Natural killer cell (primary cell): ENCODE data around the gene SMIM12. TPM values are rescaled to one million over a fixed set of nuclear protein-coding genes. Genes with fewer than 3 reads are reported as not detected.

Source experiments
- ATAC-seq, 3 donors: fragments of 150-1000 bp in 2 of 3; fragments of 200-7000 bp in 1 of 3; cut with Tn5 transposase; 1 replicate in 1 of 3; 2 replicates in 2 of 3; pipeline ENCODE4 v1.10.0; 2021; ENCODE audit warnings: mild to moderate bottlenecking in 2 of 3, moderate library complexity in 2 of 3
- DNase-seq, 2 donors: peaks; one replicate each; pipeline versions ENCODE4 v3.0.0 to v3.0.0-alpha.2; 2013 to 2021; ENCODE audit warnings: mixed read lengths in 1 of 2
- H3K27ac ChIP-seq: one replicate; pipeline ENCODE4 v1.5.1; 2013; ENCODE audit warnings: mild to moderate bottlenecking, low read length
- H3K27me3 ChIP-seq: one replicate; pipeline ENCODE4 v1.6.1; 2013; ENCODE audit warnings: low read length; ENCODE audit not compliant: control insufficient read depth, insufficient read depth
- H3K36me3 ChIP-seq: one replicate; pipeline ENCODE4 v1.6.1; 2013; ENCODE audit warnings: low read length; ENCODE audit not compliant: control insufficient read depth, insufficient read depth
- H3K4me1 ChIP-seq: one replicate; pipeline ENCODE4 v1.6.1; 2013; ENCODE audit warnings: low read length; ENCODE audit not compliant: control insufficient read depth, insufficient read depth
- H3K4me3 ChIP-seq: one replicate; pipeline ENCODE4 v1.5.1; 2013; ENCODE audit warnings: low read length
- H3K9me3 ChIP-seq: one replicate; pipeline ENCODE4 v1.6.1; 2013; ENCODE audit warnings: low read length; ENCODE audit not compliant: control insufficient read depth, insufficient read depth
- H3K27ac Mint-ChIP-seq, 2 donors: one replicate each; pipeline ENCODE4 v1.8.0; 2022; ENCODE audit warnings: mild to moderate bottlenecking in 2 of 2, mixed read lengths in 2 of 2, moderate library complexity in 1 of 2
- H3K27me3 Mint-ChIP-seq, 2 donors: one replicate each; pipeline ENCODE4 v1.8.0; 2022; ENCODE audit warnings: low read depth in 2 of 2, mixed read lengths in 2 of 2
- H3K36me3 Mint-ChIP-seq: one replicate; pipeline ENCODE4 v1.8.0; 2022; ENCODE audit warnings: mixed read lengths
- H3K4me1 Mint-ChIP-seq, 2 donors: one replicate each; pipeline ENCODE4 v1.8.0; 2022; ENCODE audit warnings: mixed read lengths in 2 of 2
- H3K4me3 Mint-ChIP-seq: one replicate; pipeline ENCODE4 v1.8.0; 2022; ENCODE audit warnings: mild to moderate bottlenecking, moderate library complexity, mixed read lengths
- H3K9me3 Mint-ChIP-seq, 2 donors: one replicate each; pipeline ENCODE4 v1.8.0; 2022; ENCODE audit warnings: mixed read lengths in 2 of 2
- CTCF ChIP-seq: fragments of 200-600 bp; IDR thresholded peaks from one replicate; pipeline ENCODE4 v1.8.0; 2022; ENCODE audit warnings: antibody characterized with exemption
- WGBS: methylation state at CpG from one replicate; pipeline ENCODE4 v1.1.7; 2013; ENCODE audit warnings: missing lambda C conversion rate; ENCODE audit not compliant: insufficient coverage; 5-methylcytosine and 5-hydroxymethylcytosine counted together
- intact Hi-C: fragments of 100-400 bp; cut with micrococcal nuclease; formaldehyde crosslinking; loops from one replicate; pipeline ENCODE4 v1.14.2; 2022
- total RNA-seq, 4 donors: library from RNA; stranded (reverse); fragments of 120-200 nt in 1 of 4; gene quantifications; one replicate each; pipeline versions ENCODE4 v1.2.3 to v1.2.4, GENCODE V29; 2013 to 2022

The SMIM12 gene
- total RNA-seq, 3 donors from 2014 or later (not counting 1 experiment from before 2014, with no cell fraction given): 33.4 to 44.5 (median 36.5) TPM

GRCh38 chr1:34865981-34866761, 6.6 kb upstream of the SMIM12 start:
- peaks cover 34 to 41% of the 10 kb centered on the region in 2 donors for H3K4me1 Mint-ChIP-seq
- WGBS: 1% methylated on average over 81 of the region's 81 CpGs
- peak; percentile 99 for TF ChIP-seq CTCF

GRCh38 chr1:34865573-34865972, 6.0 kb upstream of the SMIM12 start:
- Histone ChIP-seq H3K9me3 (no peaks in the 10 kb centered on the region), H3K4me1 (peaks cover 44% of the 10 kb centered on the region), H3K4me3 (peak overlapping the region; percentile 76), H3K27ac (peak overlapping the region; percentile 86), H3K36me3 (no peaks in the 10 kb centered on the region), H3K27me3 (no peaks in the 10 kb centered on the region)
- ATAC-seq (no peak), DNase-seq (no peak)
- no peaks in the 10 kb centered on the region for H3K36me3 Mint-ChIP-seq
- 19% methylated on average over 25 of the region's 25 CpGs for WGBS
- intact Hi-C loops: loop anchor here (10.0 kb wide), 1 partner anchor 329 kb away; the partner anchor contains the start of gene SFPQ
- peak overlapping the region; percentile 55 for H3K4me3 Mint-ChIP-seq
- peaks cover 34 to 41% of the 10 kb centered on the region in 2 donors for H3K4me1 Mint-ChIP-seq
- no peaks in the 10 kb centered on the region for H3K27me3 Mint-ChIP-seq
- no peaks in the 10 kb centered on the region for H3K9me3 Mint-ChIP-seq
- peak overlapping the region in 1 of 2 donors; percentile 73 for H3K27ac Mint-ChIP-seq
- TF ChIP-seq CTCF: no peak

More at GRCh38 chr1:34865981-34866761, 6.6 kb upstream of the SMIM12 start:
- no peaks in the 10 kb centered on the region for H3K36me3 ChIP-seq
- Mint-ChIP-seq H3K9me3 (no peaks in the 10 kb centered on the region), H3K4me3 (peak overlapping the region; percentile 85), H3K36me3 (no peaks in the 10 kb centered on the region), H3K27me3 (peaks cover 2 to 3% of the 10 kb centered on the region in 2 donors), H3K27ac (peak overlapping the region; percentile 59 to 73)
- H3K9me3 ChIP-seq: no peaks in the 10 kb centered on the region
- DNase-seq: peak; percentile 89 to 96
- H3K27me3 ChIP-seq: no peaks in the 10 kb centered on the region
- H3K4me3 ChIP-seq: peak overlapping the region; percentile 76
- intact Hi-C loops: loop anchor here (1.0 to 10.0 kb wide), 3 partner anchors 13 to 329 kb away; partner anchors contain the start of gene SFPQ
- peak overlapping the region; percentile 86 for H3K27ac ChIP-seq
- H3K4me1 ChIP-seq: peaks cover 44% of the 10 kb centered on the region
- ATAC-seq: peak; percentile 83 to 86 (median 86)

- intact Hi-C loops: loop anchor here (10.0 kb wide), 1 partner anchor 330 kb away; the partner anchor contains the start of gene SFPQ
- Mint-ChIP-seq H3K27me3 (no peaks in the 10 kb centered on the region), H3K9me3 (no peaks in the 10 kb centered on the region), H3K4me3 (peak overlapping the region; percentile 55), H3K36me3 (no peaks in the 10 kb centered on the region), H3K4me1 (peaks cover 39 to 49% of the 10 kb centered on the region in 2 donors), H3K27ac (peak overlapping the region; percentile 73 to 83)
- Histone ChIP-seq H3K27ac (peak overlapping the region; percentile 12), H3K36me3 (no peaks in the 10 kb centered on the region), H3K27me3 (no peaks in the 10 kb centered on the region), H3K4me1 (peaks cover 50% of the 10 kb centered on the region), H3K4me3 (no peak overlapping the region), H3K9me3 (no peaks in the 10 kb centered on the region)
- peak in 1 of 2 donors; percentile 16 for DNase-seq
- ATAC-seq: no peak
- no peak for TF ChIP-seq CTCF
- WGBS: 97% methylated on average over 8 of the region's 8 CpGs
These were observed 5.2 kb upstream of the SMIM12 start for GRCh38 chr1:34864759-34865158.
